ENCODE results near the gene SLC52A3.

DNA sequence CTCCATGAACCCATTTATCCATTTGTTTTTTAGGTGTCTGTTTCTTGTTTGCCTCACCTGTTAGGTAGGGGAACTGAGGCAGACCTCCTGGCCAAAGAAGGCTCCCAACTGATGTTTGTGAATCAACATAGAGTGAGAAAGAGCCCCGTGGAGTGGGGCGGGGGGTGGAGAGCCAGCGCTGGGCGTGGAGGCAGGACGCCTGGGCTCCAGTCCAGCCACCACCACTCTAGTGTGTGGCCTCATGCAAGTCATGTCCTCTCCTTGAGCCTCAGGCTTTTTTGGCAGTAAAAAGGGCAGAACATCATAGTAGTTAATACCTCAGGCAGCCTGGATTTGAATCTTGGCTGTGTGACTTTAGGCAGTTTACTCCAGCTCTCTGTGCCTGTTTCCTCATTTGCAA is 50.5 kb downstream of the SLC52A3 start:
- TF ChIP-seq ATF7 (IDR thresholded peaks at IDR 0.05) (no peak), ATF7 (CRISPR knock-in tag; IDR thresholded peaks at IDR 0.05) (no peak), NPAS2 (CRISPR knock-in tag; IDR thresholded peaks at IDR 0.05; ENCODE audit: borderline replicate concordance) (no peak), EZH2 (conservative IDR thresholded peaks at IDR 0.05; ENCODE audit: low read depth, low read length) (no peak), KLF16 (CRISPR knock-in tag; IDR thresholded peaks at IDR 0.05) (no peak), NFE2 (CRISPR knock-in tag; IDR thresholded peaks at IDR 0.05) (no peak), BCL6 (CRISPR knock-in tag; IDR thresholded peaks at IDR 0.05) (no peak), MYNN (CRISPR knock-in tag; IDR thresholded peaks at IDR 0.05; ENCODE audit: low read depth) (no peak), ADNP (CRISPR knock-in tag; IDR thresholded peaks at IDR 0.05) (no peak), ZNF549 (CRISPR knock-in tag; IDR thresholded peaks at IDR 0.05) (no peak), ERF (CRISPR knock-in tag; IDR thresholded peaks at IDR 0.05) (no peak), HDAC2 (CRISPR knock-in tag; IDR thresholded peaks at IDR 0.05) (no peak)
- TF ChIP-seq, protein P1, sequence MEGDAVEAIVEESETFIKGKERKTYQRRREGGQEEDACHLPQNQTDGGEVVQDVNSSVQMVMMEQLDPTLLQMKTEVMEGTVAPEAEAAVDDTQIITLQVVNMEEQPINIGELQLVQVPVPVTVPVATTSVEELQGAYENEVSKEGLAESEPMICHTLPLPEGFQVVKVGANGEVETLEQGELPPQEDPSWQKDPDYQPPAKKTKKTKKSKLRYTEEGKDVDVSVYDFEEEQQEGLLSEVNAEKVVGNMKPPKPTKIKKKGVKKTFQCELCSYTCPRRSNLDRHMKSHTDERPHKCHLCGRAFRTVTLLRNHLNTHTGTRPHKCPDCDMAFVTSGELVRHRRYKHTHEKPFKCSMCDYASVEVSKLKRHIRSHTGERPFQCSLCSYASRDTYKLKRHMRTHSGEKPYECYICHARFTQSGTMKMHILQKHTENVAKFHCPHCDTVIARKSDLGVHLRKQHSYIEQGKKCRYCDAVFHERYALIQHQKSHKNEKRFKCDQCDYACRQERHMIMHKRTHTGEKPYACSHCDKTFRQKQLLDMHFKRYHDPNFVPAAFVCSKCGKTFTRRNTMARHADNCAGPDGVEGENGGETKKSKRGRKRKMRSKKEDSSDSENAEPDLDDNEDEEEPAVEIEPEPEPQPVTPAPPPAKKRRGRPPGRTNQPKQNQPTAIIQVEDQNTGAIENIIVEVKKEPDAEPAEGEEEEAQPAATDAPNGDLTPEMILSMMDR (CRISPR knock-in tag; IDR thresholded peaks at IDR 0.05), result no peak
- TF ChIP-seq, protein P2, sequence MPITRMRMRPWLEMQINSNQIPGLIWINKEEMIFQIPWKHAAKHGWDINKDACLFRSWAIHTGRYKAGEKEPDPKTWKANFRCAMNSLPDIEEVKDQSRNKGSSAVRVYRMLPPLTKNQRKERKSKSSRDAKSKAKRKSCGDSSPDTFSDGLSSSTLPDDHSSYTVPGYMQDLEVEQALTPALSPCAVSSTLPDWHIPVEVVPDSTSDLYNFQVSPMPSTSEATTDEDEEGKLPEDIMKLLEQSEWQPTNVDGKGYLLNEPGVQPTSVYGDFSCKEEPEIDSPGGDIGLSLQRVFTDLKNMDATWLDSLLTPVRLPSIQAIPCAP (CRISPR knock-in tag; IDR thresholded peaks at IDR 0.05; ENCODE audit: low read depth), result no peak
